ENCODE measurements around the gene PLEKHG4B. TPM values are rescaled to one million over a fixed set of nuclear protein-coding genes. Genes with fewer than 3 reads are reported as not detected.

Gene PLEKHG4B
- total and polyA plus RNA-seq, 2 of the 4 experiments (the other 2 are of a cell fraction): 1.1 TPM

GRCh38 chr5:170971-171800, 79.2 kb downstream of the PLEKHG4B start:
- no peak overlapping the region for H4K8ac ChIP-seq (ENCODE audit: low read depth in 2 of 2, low read length in 2 of 2)
- no peak overlapping the region for H3K9ac ChIP-seq (ENCODE audit: low read depth, low read length)
- H3K56ac ChIP-seq (ENCODE audit: extremely low read depth, insufficient read depth, low read length): no peak overlapping the region
- H3K14ac ChIP-seq (replicated peaks; ENCODE audit: low read depth, low read length): no peak overlapping the region
- no peak overlapping the region; the same call in 2 of the 3 replicates for H2BK15ac ChIP-seq (ENCODE audit: low read depth, low read length)
- no peak for DNase-seq
- H3K4me1 ChIP-seq (ENCODE audit: control insufficient read depth, insufficient read depth, low read length): peaks cover 19% of the 10 kb centered on the region
- no peak overlapping the region for H3K23ac ChIP-seq (ENCODE audit: low read depth, low read length)
- no peak overlapping the region for H2AK9ac ChIP-seq (replicated peaks; ENCODE audit: low read depth, low read length, poor library complexity)
- no peaks in the 10 kb centered on the region for H4K20me1 ChIP-seq (ENCODE audit: insufficient read depth, low read length)
- no peak overlapping the region for H3K18ac ChIP-seq (ENCODE audit: low read depth, low read length)
- ChIA-PET POLR2A (ENCODE audit: unreplicated experiment) (no interaction called here), CTCF (interaction anchor here (3.2 kb wide), 1 partner anchor 17 kb away, joined by 19 read pairs; no protein-coding TSS in a partner anchor)
- H3K4me2 ChIP-seq (ENCODE audit: low read depth, low read length): no peak overlapping the region
- no peak overlapping the region for H3K4ac ChIP-seq (ENCODE audit: low read depth, low read length)
- H2BK20ac ChIP-seq (ENCODE audit: low read depth, low read length): no peak overlapping the region
- H3K4me3 ChIP-seq (ENCODE audit: insufficient read depth, low read depth, low read length): no peak overlapping the region
- no peak overlapping the region for H4K5ac ChIP-seq (ENCODE audit: low read depth, low read length)
- no peaks in the 10 kb centered on the region for H3K36me3 ChIP-seq (ENCODE audit: control insufficient read depth, insufficient read depth, low read length)
- no TSS peak for BruUV-seq (replicated peaks)
- 0 out of 2 replicates have a peak overlapping the region, but pooled peaks have one; percentile 49 for H2BK120ac ChIP-seq (ENCODE audit: low read depth, low read length)
- in situ Hi-C loops (cut with MboI; ENCODE audit: low sequenced_read_pairs) (no loop called here), intact Hi-C loops (cut with micrococcal nuclease) (no loop called here), dilution Hi-C loops (cut with HindIII; ENCODE audit: low sequenced_read_pairs, unreplicated experiment) (no loop called here)
- peaks cover 3% of the 10 kb centered on the region; the same call in 1 of the 2 replicates for H3K27me3 ChIP-seq (ENCODE audit: control insufficient read depth, insufficient read depth, low read length)
- ATAC-seq (ENCODE audit: low read depth): no peak
- no peaks in the 10 kb centered on the region for H3K9me3 ChIP-seq (ENCODE audit: control insufficient read depth, insufficient read depth, low read length)
- H2AFZ ChIP-seq (replicated peaks; ENCODE audit: low read length, poor library complexity): no peak overlapping the region
- no peak overlapping the region for H3K27ac ChIP-seq (ENCODE audit: insufficient read depth, low read length)
- no peak overlapping the region for H2BK5ac ChIP-seq (ENCODE audit: low read depth, low read length, poor library complexity, severe bottlenecking)
- WGBS, 2 experiments (ENCODE audit: extremely low coverage in 2 of 2, insufficient read length in 1 of 2): 89% methylated on average over 23 of the region's 37 CpGs; no CpG with 5 or more reads in 1 of the 2 experiments
- H3K79me1 ChIP-seq (ENCODE audit: low read depth in 1 of 2, low read length in 2 of 2): no peaks in the 10 kb centered on the region; a peak in 1 of 4 replicates
- TF ChIP-seq CTCF (conservative IDR thresholded peaks at IDR 0.05; ENCODE audit: low read depth, low read length) (no peak), MXI1 (IDR thresholded peaks at IDR 0.05; ENCODE audit: borderline replicate concordance, low read depth, low read length) (no peak)
- H4K91ac ChIP-seq (ENCODE audit: insufficient read depth, low read depth, low read length): no peak overlapping the region
- peaks cover 24% of the 10 kb centered on the region; the same call in 1 of the 2 replicates for H3K9me1 ChIP-seq (ENCODE audit: insufficient read depth, low read length)
- H2AK5ac ChIP-seq (ENCODE audit: low read depth, low read length): peak overlapping the region; percentile 51; the same call in 1 of the 2 replicates

Measured in IMR-90 (cell line).